ENCODE measurements around the gene MATN4. TPM values are rescaled to one million over a fixed set of nuclear protein-coding genes. Genes with fewer than 3 reads are reported as not detected.

Gene MATN4
- total RNA-seq, 3 donors from 2014 or later (not counting 1 experiment from before 2014, with no cell fraction given), result not detected

- H3K27me3 Mint-ChIP-seq (ENCODE audit: low read depth in 2 of 2), result no peaks in the 10 kb centered on the region
- no peak overlapping the region for H3K27ac Mint-ChIP-seq
- H3K9me3 Mint-ChIP-seq, result no peaks in the 10 kb centered on the region
- no peaks in the 10 kb centered on the region for H3K36me3 Mint-ChIP-seq
- no peak overlapping the region for H3K4me3 ChIP-seq (ENCODE audit: low read length)
- DNase-seq, result no peak
- no peaks in the 10 kb centered on the region for H3K9me3 ChIP-seq (ENCODE audit: control insufficient read depth, insufficient read depth, low read length)
- WGBS (ENCODE audit: insufficient coverage), result 99% methylated on average over 4 of the region's 4 CpGs
- no peaks in the 10 kb centered on the region for H3K27me3 ChIP-seq (ENCODE audit: control insufficient read depth, insufficient read depth, low read length)
- TF ChIP-seq, protein P1, sequence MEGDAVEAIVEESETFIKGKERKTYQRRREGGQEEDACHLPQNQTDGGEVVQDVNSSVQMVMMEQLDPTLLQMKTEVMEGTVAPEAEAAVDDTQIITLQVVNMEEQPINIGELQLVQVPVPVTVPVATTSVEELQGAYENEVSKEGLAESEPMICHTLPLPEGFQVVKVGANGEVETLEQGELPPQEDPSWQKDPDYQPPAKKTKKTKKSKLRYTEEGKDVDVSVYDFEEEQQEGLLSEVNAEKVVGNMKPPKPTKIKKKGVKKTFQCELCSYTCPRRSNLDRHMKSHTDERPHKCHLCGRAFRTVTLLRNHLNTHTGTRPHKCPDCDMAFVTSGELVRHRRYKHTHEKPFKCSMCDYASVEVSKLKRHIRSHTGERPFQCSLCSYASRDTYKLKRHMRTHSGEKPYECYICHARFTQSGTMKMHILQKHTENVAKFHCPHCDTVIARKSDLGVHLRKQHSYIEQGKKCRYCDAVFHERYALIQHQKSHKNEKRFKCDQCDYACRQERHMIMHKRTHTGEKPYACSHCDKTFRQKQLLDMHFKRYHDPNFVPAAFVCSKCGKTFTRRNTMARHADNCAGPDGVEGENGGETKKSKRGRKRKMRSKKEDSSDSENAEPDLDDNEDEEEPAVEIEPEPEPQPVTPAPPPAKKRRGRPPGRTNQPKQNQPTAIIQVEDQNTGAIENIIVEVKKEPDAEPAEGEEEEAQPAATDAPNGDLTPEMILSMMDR (IDR thresholded peaks at IDR 0.05), result no peak
- H3K27ac ChIP-seq (ENCODE audit: low read length), result no peak overlapping the region
- H3K36me3 ChIP-seq (ENCODE audit: control insufficient read depth, insufficient read depth, low read length), result no peaks in the 10 kb centered on the region
- no peaks in the 10 kb centered on the region for H3K4me1 Mint-ChIP-seq
- H3K4me3 Mint-ChIP-seq, result no peak overlapping the region
- no peak for ATAC-seq
- intact Hi-C loops (cut with micrococcal nuclease), result no loop called here
- H3K4me1 ChIP-seq (ENCODE audit: control insufficient read depth, insufficient read depth, low read length), result no peaks in the 10 kb centered on the region
Observed at GRCh38 chr20:45328451-45328850, 20.4 kb upstream of the MATN4 start.

- peaks cover 4% of the 10 kb centered on the region for H3K9me3 ChIP-seq (ENCODE audit: control insufficient read depth, insufficient read depth, low read length)
- DNase-seq, result no peak
- H3K27me3 ChIP-seq (ENCODE audit: control insufficient read depth, insufficient read depth, low read length), result no peaks in the 10 kb centered on the region
- intact Hi-C loops (cut with micrococcal nuclease), result no loop called here
- 90% methylated on average over 6 of the region's 6 CpGs for WGBS (ENCODE audit: insufficient coverage)
- Mint-ChIP-seq H3K27ac (no peak overlapping the region), H3K4me3 (no peak overlapping the region), H3K27me3 (ENCODE audit: low read depth in 2 of 2) (no peaks in the 10 kb centered on the region), H3K9me3 (no peaks in the 10 kb centered on the region), H3K4me1 (peaks cover 0 to 6% of the 10 kb centered on the region in 2 donors), H3K36me3 (no peaks in the 10 kb centered on the region)
- no peaks in the 10 kb centered on the region for H3K36me3 ChIP-seq (ENCODE audit: control insufficient read depth, insufficient read depth, low read length)
- peaks cover 16% of the 10 kb centered on the region for H3K4me1 ChIP-seq (ENCODE audit: control insufficient read depth, insufficient read depth, low read length)
- no peak overlapping the region for H3K27ac ChIP-seq (ENCODE audit: low read length)
- no peak overlapping the region for H3K4me3 ChIP-seq (ENCODE audit: low read length)
- TF ChIP-seq, protein P1 (IDR thresholded peaks at IDR 0.05), result no peak
- no peak for ATAC-seq
Observed at GRCh38 chr20:45325371-45325770, 17.3 kb upstream of the MATN4 start.

- no peak overlapping the region for H3K4me3 Mint-ChIP-seq
- H3K27ac Mint-ChIP-seq, result no peak overlapping the region
- ATAC-seq (no peak), DNase-seq (no peak)
- H3K9me3 Mint-ChIP-seq, result no peaks in the 10 kb centered on the region
- H3K36me3 ChIP-seq (ENCODE audit: control insufficient read depth, insufficient read depth, low read length), result no peaks in the 10 kb centered on the region
- peaks cover 0 to 6% of the 10 kb centered on the region in 2 donors for H3K4me1 Mint-ChIP-seq
- TF ChIP-seq, protein P1 (IDR thresholded peaks at IDR 0.05), result no peak
- intact Hi-C loops (cut with micrococcal nuclease), result no loop called here
- no peaks in the 10 kb centered on the region for H3K27me3 ChIP-seq (ENCODE audit: control insufficient read depth, insufficient read depth, low read length)
- H3K27ac ChIP-seq (ENCODE audit: low read length), result no peak overlapping the region
- H3K36me3 Mint-ChIP-seq, result no peaks in the 10 kb centered on the region
- peaks cover 4% of the 10 kb centered on the region for H3K9me3 ChIP-seq (ENCODE audit: control insufficient read depth, insufficient read depth, low read length)
- peaks cover 23% of the 10 kb centered on the region for H3K4me1 ChIP-seq (ENCODE audit: control insufficient read depth, insufficient read depth, low read length)
- H3K27me3 Mint-ChIP-seq (ENCODE audit: low read depth in 2 of 2), result peaks cover 0 to 3% of the 10 kb centered on the region in 2 donors
- H3K4me3 ChIP-seq (ENCODE audit: low read length), result no peak overlapping the region
Observed at GRCh38 chr20:45323731-45324130, 15.6 kb upstream of the MATN4 start.

DNA sequence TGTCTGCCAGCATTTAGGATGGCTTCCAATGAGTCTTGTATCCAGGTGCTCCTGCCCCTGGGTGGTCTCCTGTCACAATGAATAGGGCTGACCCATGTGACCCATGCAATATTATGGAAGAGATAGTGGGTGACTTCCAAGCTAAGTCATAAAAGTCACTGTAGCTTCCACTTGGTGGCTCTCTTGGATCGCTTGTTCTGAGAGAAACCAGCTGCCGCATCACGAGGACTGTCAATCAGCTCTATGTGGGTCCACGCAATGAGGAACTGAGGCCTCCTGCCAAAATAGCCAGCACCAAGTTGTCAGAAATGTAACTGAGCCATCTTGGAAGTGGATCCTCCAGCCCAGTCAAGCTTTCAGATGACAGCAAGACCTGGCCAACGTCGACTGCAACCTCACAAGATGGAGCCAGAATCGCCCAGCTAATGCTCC, 14.9 kb upstream of the MATN4 start:
- Mint-ChIP-seq H3K27me3 (ENCODE audit: low read depth in 2 of 2) (peaks cover 0 to 3% of the 10 kb centered on the region in 2 donors), H3K36me3 (no peaks in the 10 kb centered on the region), H3K27ac (no peak overlapping the region), H3K9me3 (no peaks in the 10 kb centered on the region), H3K4me1 (peaks cover 0 to 6% of the 10 kb centered on the region in 2 donors), H3K4me3 (no peak overlapping the region)
- Histone ChIP-seq H3K27me3 (ENCODE audit: control insufficient read depth, insufficient read depth, low read length) (no peaks in the 10 kb centered on the region), H3K4me1 (ENCODE audit: control insufficient read depth, insufficient read depth, low read length) (peaks cover 23% of the 10 kb centered on the region), H3K27ac (ENCODE audit: low read length) (no peak overlapping the region), H3K4me3 (ENCODE audit: low read length) (no peak overlapping the region), H3K36me3 (ENCODE audit: control insufficient read depth, insufficient read depth, low read length) (no peaks in the 10 kb centered on the region), H3K9me3 (ENCODE audit: control insufficient read depth, insufficient read depth, low read length) (peaks cover 4% of the 10 kb centered on the region)
- intact Hi-C loops (cut with micrococcal nuclease), result no loop called here
- TF ChIP-seq, protein P1 (IDR thresholded peaks at IDR 0.05), result no peak
- ATAC-seq, result no peak
- WGBS (ENCODE audit: insufficient coverage), result 64% methylated on average over 7 of the region's 7 CpGs
- no peak for DNase-seq
